ENCODE results near the gene SLC35A2.

- TF ChIP-seq, protein P1, sequence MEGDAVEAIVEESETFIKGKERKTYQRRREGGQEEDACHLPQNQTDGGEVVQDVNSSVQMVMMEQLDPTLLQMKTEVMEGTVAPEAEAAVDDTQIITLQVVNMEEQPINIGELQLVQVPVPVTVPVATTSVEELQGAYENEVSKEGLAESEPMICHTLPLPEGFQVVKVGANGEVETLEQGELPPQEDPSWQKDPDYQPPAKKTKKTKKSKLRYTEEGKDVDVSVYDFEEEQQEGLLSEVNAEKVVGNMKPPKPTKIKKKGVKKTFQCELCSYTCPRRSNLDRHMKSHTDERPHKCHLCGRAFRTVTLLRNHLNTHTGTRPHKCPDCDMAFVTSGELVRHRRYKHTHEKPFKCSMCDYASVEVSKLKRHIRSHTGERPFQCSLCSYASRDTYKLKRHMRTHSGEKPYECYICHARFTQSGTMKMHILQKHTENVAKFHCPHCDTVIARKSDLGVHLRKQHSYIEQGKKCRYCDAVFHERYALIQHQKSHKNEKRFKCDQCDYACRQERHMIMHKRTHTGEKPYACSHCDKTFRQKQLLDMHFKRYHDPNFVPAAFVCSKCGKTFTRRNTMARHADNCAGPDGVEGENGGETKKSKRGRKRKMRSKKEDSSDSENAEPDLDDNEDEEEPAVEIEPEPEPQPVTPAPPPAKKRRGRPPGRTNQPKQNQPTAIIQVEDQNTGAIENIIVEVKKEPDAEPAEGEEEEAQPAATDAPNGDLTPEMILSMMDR (IDR thresholded peaks at IDR 0.05; ENCODE audit: low read depth, low read length) = no peak
- TF ChIP-seq POLR2A (IDR thresholded peaks at IDR 0.05; ENCODE audit: extremely low read depth, insufficient read length) = no peak
- TF ChIP-seq, protein P2, sequence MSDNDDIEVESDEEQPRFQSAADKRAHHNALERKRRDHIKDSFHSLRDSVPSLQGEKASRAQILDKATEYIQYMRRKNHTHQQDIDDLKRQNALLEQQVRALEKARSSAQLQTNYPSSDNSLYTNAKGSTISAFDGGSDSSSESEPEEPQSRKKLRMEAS (IDR thresholded peaks at IDR 0.05; ENCODE audit: low read depth, low read length) = no peak
Measured at GRCh38 chrX:48942895-48943294, 31.4 kb upstream of the SLC35A2 start.

Measured in NB4 (cell line).